ENCODE data around the gene FCER1G.

FCER1G gene

GRCh38 chr1:161201836-161202712, 13.0 kb upstream of the FCER1G start, which contains the start of gene NDUFS2:
Gene NDUFS2 (plus strand): TSS chr1:161202367. CDS start chr1:161202386, 19 bp downstream.
- peak within 1 kb of the TSS; percentile 87 to 93 for H3K27ac ChIP-seq
- peaks cover 7 to 65% (median 52%) of the 10 kb centered on the region in 4 donors for H3K4me1 ChIP-seq
- peak within 1 kb of the TSS; percentile 79 to 88 for H3K4me3 ChIP-seq
- no peaks in the 10 kb centered on the region for H3K9me3 ChIP-seq
- intact Hi-C loops (cut with DNase I; ENCODE audit: low total_unique reads), result no loop called here
- peaks cover 10 to 27% (median 12%) of the 10 kb centered on the region in 3 donors for H3K36me3 ChIP-seq
- peak; percentile 99 for DNase-seq
- H3K27me3 ChIP-seq, result peaks cover 0 to 9% of the 10 kb centered on the region in 2 donors
- TF ChIP-seq CTCF (IDR thresholded peaks at IDR 0.05), result no peak

GRCh38 chr1:161206411-161207140, 8.5 kb upstream of the FCER1G start:
- Histone ChIP-seq H3K4me1 (peaks cover 7 to 24% (median 17%) of the 10 kb centered on the region in 4 donors), H3K36me3 (peaks cover 49 to 71% (median 55%) of the 10 kb centered on the region in 3 donors)

DNA sequence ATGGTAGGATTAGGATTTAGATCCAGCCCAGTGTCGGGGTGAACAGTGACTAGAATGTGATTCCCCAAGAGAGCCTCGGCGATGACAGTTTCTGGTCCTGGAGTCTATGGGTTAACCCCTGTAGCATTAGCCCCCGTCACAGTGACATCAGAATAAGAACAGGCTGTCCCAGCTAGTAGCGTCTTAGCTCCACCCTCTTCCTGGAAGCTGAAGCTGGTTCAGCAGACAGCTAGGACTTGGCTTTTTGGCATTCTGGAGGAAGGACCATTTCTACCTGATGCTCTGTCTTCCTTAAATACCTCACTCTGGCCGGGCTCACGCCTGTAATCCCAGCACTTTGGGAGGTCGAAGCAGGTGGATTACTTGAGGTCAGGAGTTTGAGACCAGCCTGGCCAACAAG, 7.9 kb upstream of the FCER1G start:
- H3K4me1 ChIP-seq, result peaks cover under 1 to 23% (median 16%) of the 10 kb centered on the region in 4 donors
- no peak for TF ChIP-seq CTCF (IDR thresholded peaks at IDR 0.05)
- no peak for DNase-seq
- intact Hi-C loops (cut with DNase I; ENCODE audit: low total_unique reads), result no loop called here
- H3K4me3 ChIP-seq, result no peak overlapping the region
- no peaks in the 10 kb centered on the region for H3K27me3 ChIP-seq
- H3K36me3 ChIP-seq, result peaks cover 55 to 77% (median 61%) of the 10 kb centered on the region in 3 donors
- H3K9me3 ChIP-seq, result no peaks in the 10 kb centered on the region
- no peak overlapping the region for H3K27ac ChIP-seq

More at GRCh38 chr1:161206411-161207140, 8.5 kb upstream of the FCER1G start:
- Histone ChIP-seq H3K27me3 (no peaks in the 10 kb centered on the region), H3K9me3 (no peaks in the 10 kb centered on the region), H3K27ac (no peak overlapping the region), H3K4me3 (no peak overlapping the region)
- no peak for TF ChIP-seq CTCF (IDR thresholded peaks at IDR 0.05)
- no peak for DNase-seq
- intact Hi-C loops (cut with DNase I; ENCODE audit: low total_unique reads), result no loop called here

DNA sequence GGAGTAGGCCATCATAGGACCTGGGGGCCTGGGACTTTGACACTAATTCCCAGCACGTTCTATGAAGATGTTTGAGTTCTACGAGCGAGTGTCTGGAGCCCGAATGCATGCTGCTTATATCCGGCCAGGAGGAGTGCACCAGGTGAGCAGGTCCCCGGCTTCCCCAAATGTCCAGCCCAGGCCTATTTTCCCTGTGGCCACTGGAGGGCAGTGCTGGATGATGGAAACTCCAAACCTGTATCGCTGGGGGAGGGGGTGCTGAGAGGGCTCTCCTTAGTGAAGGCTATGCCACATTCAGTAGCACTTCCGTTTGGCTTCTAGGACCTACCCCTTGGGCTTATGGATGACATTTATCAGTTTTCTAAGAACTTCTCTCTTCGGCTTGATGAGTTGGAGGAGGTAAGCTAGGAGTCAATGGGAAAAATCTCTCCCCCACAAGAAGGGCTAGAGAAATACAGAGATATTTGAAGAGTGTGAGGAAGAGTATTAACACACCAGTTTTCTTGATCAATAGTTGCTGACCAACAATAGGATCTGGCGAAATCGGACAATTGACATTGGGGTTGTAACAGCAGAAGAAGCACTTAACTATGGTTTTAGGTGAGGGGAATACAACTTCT, 5.2 kb upstream of the FCER1G start:
- peak; percentile 77 to 79 for DNase-seq
- intact Hi-C loops (cut with DNase I; ENCODE audit: low total_unique reads), result no loop called here
- Histone ChIP-seq H3K4me1 (peaks cover 0 to 10% (median 3%) of the 10 kb centered on the region in 4 donors), H3K36me3 (peaks cover 82 to 98% (median 88%) of the 10 kb centered on the region in 3 donors), H3K9me3 (no peaks in the 10 kb centered on the region), H3K4me3 (no peak overlapping the region), H3K27me3 (no peaks in the 10 kb centered on the region), H3K27ac (no peak overlapping the region)
- TF ChIP-seq CTCF (IDR thresholded peaks at IDR 0.05), result peak; percentile 84 to 87

- Histone ChIP-seq H3K27ac (peak overlapping the region in 1 of 2 donors; percentile 22), H3K27me3 (no peaks in the 10 kb centered on the region), H3K4me3 (no peak overlapping the region), H3K4me1 (no peaks in the 10 kb centered on the region), H3K9me3 (no peaks in the 10 kb centered on the region), H3K36me3 (peaks cover 51 to 59% (median 55%) of the 10 kb centered on the region in 3 donors)
- peak in 1 of 2 donors; percentile 18 for DNase-seq
- intact Hi-C loops (cut with DNase I; ENCODE audit: low total_unique reads), result no loop called here
- TF ChIP-seq CTCF (IDR thresholded peaks at IDR 0.05), result no peak
These were observed 726 bp upstream of the FCER1G start for GRCh38 chr1:161214369-161214768.

Measured in tibial artery (tissue), 4 donors.